Mucosa of stomach (tissue), 1 donor: ENCODE data around the gene VDAC2.
"Not testable (repeated sequence)": the region's sequence is repeated elsewhere in the genome, so short reads cannot be mapped to it uniquely, and the experiment has no call there.

Source experiments
- H3K27me3 ChIP-seq: one replicate; pipeline ENCODE4 v1.7.0; 2013; ENCODE audit warnings: mild to moderate bottlenecking, low read length; ENCODE audit not compliant: control insufficient read depth, insufficient read depth
- H3K36me3 ChIP-seq: one replicate; pipeline ENCODE4 v1.7.0; 2013; ENCODE audit warnings: low read length; ENCODE audit not compliant: control insufficient read depth, insufficient read depth
- H3K4me1 ChIP-seq: one replicate; pipeline ENCODE4 v1.7.0; 2013; ENCODE audit warnings: mild to moderate bottlenecking, low read length; ENCODE audit not compliant: control insufficient read depth, insufficient read depth
- H3K4me3 ChIP-seq: one replicate; pipeline ENCODE4 v1.7.0; 2013; ENCODE audit warnings: low read length
- H3K9ac ChIP-seq: one replicate; pipeline ENCODE4 v1.7.0; 2013; ENCODE audit warnings: mild to moderate bottlenecking, low read length, moderate library complexity
- H3K9me3 ChIP-seq: one replicate; pipeline ENCODE4 v1.7.0; 2013; ENCODE audit warnings: mild to moderate bottlenecking, low read length, moderate library complexity; ENCODE audit not compliant: control insufficient read depth
- donor health status: Pancreatic carcinoma.

VDAC2 gene

DNA sequence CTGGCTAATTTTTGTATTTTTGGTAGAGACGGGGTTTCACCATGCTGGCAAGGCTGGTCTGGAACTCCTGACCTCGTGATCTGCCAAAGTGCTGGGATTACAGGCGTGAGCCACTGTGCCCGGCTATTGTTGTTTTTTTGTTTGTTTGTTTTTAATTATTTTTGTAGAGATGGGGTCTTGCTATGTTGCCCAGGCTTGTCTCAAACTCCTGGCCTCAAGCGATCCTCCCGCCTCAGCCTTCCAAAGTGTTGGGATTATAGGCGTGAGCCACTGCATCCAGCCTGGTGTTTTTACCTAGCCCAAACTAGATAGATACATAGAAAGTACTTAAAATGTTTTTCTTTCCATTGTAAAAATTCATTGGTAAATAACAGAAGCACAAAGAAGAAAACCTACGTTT, 10.9 kb downstream of the VDAC2 start:
- H3K27me3 ChIP-seq, H3K4me3 ChIP-seq, H3K36me3 ChIP-seq, H3K9me3 ChIP-seq, H3K9ac ChIP-seq: not testable (repeated sequence)
- peaks cover 35% of the 10 kb centered on the region for H3K4me1 ChIP-seq

DNA sequence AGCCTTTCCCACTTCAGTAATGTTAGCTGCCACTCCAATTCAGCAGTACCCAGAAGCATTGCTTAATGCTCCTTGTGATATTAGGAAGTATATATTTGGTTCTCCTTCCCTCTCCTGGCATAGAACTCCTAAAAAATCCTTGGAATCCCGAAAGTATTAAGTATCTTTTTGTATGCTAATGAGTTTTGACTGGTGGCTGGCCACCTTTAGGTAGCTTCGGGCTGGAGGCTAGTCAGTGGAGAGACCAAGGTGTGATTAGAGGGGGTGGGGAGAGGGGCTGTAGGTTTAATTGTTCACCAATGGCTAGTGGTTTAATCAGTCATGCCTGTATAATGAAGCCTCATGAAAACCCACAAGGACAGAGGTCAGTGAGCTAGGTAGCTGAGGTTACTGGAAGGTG, 12.9 kb downstream of the VDAC2 start:
- Histone ChIP-seq H3K4me3 (no peak overlapping the region), H3K9ac (peak overlapping the region; percentile 9), H3K27me3 (no peaks in the 10 kb centered on the region), H3K36me3 (no peaks in the 10 kb centered on the region), H3K4me1 (peaks cover 39% of the 10 kb centered on the region), H3K9me3 (no peaks in the 10 kb centered on the region)

DNA sequence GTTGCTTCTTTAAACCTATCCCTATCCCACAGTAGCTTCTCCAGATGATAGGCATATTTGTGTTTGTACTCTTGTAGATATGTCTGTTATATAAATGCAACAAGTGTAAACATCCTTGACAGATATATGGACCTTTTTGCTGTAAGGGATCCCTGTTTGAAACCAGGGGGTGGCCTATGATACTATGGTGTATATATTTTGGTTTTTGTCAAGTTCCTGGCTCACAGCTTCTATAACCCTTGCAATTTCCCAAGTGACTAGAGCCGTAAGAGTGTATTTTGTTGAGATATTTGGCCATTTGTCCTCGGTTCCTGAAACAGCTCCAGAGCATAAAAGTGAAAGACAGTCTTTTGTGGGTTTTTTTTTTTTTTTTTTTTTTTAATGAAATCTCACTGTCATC, 15.5 kb downstream of the VDAC2 start:
- peaks cover 39% of the 10 kb centered on the region for H3K4me1 ChIP-seq
- H3K9ac ChIP-seq: no peak overlapping the region
- no peaks in the 10 kb centered on the region for H3K9me3 ChIP-seq
- no peaks in the 10 kb centered on the region for H3K36me3 ChIP-seq
- H3K27me3 ChIP-seq: no peaks in the 10 kb centered on the region
- no peak overlapping the region for H3K4me3 ChIP-seq

DNA sequence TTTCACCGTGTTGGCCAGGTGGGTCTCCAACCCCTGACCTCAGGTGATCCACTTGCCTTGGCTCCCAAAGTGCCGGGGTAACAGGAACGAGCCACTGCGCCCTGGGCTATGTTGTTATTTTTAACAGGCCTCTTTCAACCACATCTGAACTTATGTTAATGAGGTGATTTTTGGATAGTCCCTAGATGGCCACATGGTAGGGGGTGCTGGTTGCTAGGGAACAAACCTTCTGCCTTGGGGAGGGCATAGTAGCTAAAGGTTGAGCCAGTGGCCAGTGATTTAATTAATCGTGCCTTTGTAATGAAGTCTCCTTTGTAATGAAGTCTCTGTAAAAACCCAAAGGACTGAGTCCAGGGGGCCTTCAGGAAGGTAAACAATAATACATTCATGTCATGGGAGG, 16.1 kb downstream of the VDAC2 start:
- Histone ChIP-seq H3K9me3 (no peaks in the 10 kb centered on the region), H3K36me3 (no peaks in the 10 kb centered on the region), H3K4me3 (no peak overlapping the region), H3K9ac (no peak overlapping the region), H3K27me3 (no peaks in the 10 kb centered on the region), H3K4me1 (peaks cover 39% of the 10 kb centered on the region)

DNA sequence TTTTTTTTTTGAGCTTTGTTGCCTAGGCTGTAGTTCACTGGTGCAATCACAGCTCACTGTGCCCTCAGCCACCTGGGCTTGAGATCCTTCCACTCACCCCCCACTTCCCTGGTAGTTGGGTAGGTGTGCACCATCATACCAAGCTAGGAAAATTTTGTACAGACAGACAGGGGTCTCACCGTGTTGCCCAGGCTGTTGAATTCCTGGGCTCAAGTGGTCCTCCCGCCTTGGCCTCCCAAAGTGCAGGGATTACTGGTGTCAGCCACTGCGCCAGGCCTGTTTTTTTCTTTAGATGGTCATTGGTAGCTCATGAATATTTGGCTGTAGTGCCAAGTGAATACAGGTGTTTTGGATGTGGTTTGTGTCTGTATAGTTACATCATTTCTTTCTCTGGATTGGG, 17.7 kb downstream of the VDAC2 start:
- Histone ChIP-seq H3K27me3 (no peaks in the 10 kb centered on the region), H3K9ac (no peak overlapping the region), H3K9me3 (no peaks in the 10 kb centered on the region), H3K4me3 (no peak overlapping the region), H3K4me1 (peaks cover 38% of the 10 kb centered on the region), H3K36me3 (peaks cover 6% of the 10 kb centered on the region)

DNA sequence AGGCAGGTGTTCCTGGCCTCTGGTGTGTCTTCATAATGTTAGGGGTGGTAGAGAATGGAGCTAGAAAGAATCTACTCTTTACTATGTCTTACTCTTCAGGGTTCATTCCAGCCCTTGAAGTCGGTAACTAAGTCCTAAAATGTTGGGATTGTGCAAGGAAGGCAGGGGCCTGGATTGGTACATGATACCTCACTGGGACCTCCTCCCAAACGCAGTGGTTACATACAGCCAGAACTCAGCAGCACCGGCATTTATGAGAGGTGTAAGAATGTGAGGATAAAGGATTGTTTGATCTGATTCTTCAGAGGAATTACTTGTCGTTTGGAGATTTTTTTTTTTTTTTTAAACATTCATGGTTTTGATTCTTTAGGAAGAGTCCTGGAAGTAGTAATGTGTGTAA, 18.2 kb downstream of the VDAC2 start:
- peaks cover 8% of the 10 kb centered on the region for H3K36me3 ChIP-seq
- no peak overlapping the region for H3K4me3 ChIP-seq
- peaks cover 38% of the 10 kb centered on the region for H3K4me1 ChIP-seq
- H3K9ac ChIP-seq: no peak overlapping the region
- no peaks in the 10 kb centered on the region for H3K27me3 ChIP-seq
- H3K9me3 ChIP-seq: no peaks in the 10 kb centered on the region

DNA sequence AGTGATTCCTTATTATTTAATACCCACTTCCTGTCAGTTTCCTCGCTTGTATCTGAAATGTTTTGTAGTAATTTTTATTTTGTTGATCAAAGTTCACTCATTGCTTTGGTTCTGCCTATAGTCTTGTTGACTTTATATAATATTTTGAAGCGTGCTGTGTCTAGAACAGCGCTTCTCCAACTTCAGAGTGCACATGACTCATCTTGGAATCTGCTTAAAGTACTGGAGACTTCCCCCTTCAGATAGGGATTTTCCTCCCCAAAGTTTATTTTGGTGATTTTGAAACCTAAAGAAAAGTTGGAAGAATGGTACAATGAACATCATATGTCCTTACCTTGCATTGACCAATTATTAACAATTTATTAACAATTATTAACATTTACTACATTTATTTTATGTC, 19.4 kb downstream of the VDAC2 start:
- Histone ChIP-seq H3K4me3 (no peak overlapping the region), H3K4me1 (peaks cover 31% of the 10 kb centered on the region), H3K9ac (no peak overlapping the region), H3K36me3 (peaks cover 8% of the 10 kb centered on the region), H3K27me3 (no peaks in the 10 kb centered on the region), H3K9me3 (no peaks in the 10 kb centered on the region)

DNA sequence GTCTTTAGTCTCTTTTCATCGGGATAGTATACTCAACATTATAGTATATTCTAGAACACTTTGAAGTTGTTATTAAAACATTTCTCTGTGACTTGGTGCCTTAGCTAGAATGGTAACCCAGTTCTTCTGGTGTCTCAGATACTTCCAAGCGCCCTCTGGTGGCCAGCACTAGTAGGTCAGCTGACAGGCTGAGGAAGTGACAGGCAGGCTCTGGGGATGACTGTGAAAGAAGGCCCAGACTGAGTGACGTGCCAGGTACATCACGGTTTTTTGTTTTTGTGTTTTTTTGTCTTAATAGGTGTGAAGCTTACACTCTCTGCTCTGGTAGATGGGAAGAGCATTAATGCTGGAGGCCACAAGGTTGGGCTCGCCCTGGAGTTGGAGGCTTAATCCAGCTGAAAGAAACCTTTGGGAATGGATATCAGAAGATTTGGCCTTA, 20.0 kb downstream of the VDAC2 start:
- no peak overlapping the region for H3K4me3 ChIP-seq
- peaks cover 24% of the 10 kb centered on the region for H3K4me1 ChIP-seq
- H3K36me3 ChIP-seq: peaks cover 8% of the 10 kb centered on the region
- no peaks in the 10 kb centered on the region for H3K9me3 ChIP-seq
- H3K9ac ChIP-seq: no peak overlapping the region
- no peaks in the 10 kb centered on the region for H3K27me3 ChIP-seq

DNA sequence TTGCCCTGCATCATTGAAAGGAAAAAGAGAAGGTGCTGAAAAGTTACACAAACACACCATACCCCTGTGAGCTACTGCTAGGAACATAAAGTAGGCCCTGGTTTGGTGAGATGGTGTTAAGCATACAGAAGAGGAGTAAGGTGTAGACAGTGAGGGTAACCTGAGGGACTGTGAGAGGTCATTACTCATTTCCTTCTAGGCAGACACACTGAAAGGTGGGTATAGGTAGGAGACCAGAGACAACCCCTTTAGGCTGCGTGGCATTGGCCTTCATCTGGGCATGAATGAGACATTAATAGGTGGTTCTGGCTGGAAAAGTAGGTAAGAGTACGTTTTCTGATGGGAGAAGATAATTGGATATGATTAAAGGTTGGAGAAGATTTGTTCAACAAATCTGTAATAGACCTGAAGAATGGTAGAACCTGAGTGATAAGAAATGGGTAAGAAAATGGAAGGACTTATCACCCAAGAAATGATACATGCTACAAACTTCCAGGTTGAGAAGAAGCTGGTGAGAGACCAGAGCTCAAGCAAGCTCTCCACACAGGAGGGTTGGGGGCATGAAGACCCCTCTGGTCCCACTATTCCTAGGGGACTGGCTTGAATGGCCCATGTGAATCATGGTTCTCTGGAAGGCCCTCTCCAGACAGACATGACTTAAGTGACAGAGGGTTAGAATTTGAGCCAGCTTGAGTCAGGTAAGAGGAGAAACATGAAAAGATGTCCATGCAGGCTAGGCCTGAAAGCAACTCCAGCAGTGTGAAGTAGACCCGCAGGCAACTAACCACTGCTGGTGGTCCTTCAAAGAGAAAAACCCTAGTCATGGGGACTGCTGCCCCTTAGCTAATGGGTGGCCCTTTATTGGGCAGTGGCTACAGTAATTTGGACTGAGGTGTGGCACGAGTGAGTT, 21.3 kb downstream of the VDAC2 start:
- Histone ChIP-seq H3K9ac (no peak overlapping the region), H3K4me1 (peaks cover 17% of the 10 kb centered on the region)

DNA sequence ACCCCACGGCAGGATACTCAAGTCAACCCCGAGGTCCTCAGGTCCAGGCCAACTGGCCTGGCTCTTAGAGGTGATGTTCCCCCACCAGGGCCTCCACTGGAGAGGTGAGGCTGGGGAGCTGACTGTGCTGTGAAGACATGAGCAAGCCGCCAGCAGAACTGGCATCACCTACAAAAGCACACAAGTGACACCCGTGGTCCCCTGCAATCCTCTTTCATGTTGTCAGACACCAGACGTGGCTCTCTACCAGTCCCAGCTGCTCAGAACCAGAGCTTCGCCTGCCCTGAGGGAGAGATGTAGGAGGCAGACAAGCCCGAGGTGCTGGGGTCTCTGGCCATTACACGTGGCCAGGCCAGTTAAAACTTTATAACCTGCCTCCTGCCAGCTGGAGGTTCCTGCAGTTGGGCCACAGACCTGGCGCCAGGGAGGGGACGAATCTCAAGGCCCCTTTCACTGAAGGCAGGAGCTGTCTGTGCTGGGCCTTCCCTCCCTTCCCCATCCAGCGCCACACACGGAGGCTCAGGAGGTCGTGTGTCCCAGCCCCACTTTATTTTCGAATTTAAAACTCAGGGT, 22.9 kb downstream of the VDAC2 start:
- H3K9me3 ChIP-seq: no peaks in the 10 kb centered on the region
- peak overlapping the region; percentile 34 for H3K4me3 ChIP-seq
- no peaks in the 10 kb centered on the region for H3K27me3 ChIP-seq
- peaks cover 13% of the 10 kb centered on the region for H3K4me1 ChIP-seq
- peaks cover 8% of the 10 kb centered on the region for H3K36me3 ChIP-seq
- H3K9ac ChIP-seq: peak overlapping the region; percentile 56

More for the DNA sequence above, 21.3 kb downstream of the VDAC2 start:
- Histone ChIP-seq H3K4me3 (no peak overlapping the region), H3K27me3 (no peaks in the 10 kb centered on the region), H3K9me3 (no peaks in the 10 kb centered on the region), H3K36me3 (peaks cover 8% of the 10 kb centered on the region)

DNA sequence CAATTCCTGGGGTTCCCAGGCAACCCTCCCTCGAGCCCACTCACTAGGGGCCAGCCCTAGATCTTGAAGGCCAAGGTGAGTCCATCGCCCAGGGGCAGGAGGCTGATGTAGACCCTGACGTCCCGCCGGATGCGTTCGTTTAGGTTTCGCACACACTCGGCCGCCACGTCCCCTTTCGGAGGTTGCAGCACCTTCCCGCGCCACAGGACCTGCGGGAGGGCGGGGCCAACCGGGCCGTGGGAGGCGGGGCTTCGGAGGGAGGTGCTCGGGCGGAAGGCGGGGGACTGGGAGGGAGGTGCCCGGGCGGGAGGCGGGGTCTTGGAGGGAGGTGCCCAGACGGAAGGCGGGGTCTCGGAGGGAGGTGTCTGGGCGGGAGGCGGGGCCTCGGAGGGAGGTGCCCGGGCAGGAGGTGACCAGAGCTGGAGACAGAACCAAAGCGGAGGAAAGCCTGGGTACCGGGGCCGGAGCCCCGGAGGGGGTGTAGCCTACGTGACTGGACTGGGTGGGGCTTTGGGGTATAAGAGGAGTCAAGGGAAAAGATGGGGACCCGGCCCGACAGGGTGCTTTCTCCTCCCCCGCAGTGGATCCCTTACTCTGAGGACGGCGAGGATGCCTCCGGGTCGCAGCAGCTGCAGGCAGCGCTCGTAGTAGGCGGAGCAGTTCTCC, 23.6 kb downstream of the VDAC2 start:
- H3K27me3 ChIP-seq: no peaks in the 10 kb centered on the region
- no peaks in the 10 kb centered on the region for H3K9me3 ChIP-seq
- H3K9ac ChIP-seq: peak overlapping the region; percentile 80
- peaks cover 8% of the 10 kb centered on the region for H3K36me3 ChIP-seq
- peaks cover 13% of the 10 kb centered on the region for H3K4me1 ChIP-seq
- H3K4me3 ChIP-seq: peak overlapping the region; percentile 68
